HG02885 (cell line): Measurements from ENCODE around the gene PBRM1.

Experiments
- ATAC-seq: cut with Tn5 transposase; IDR thresholded peaks from one replicate; pipeline ENCODE4 v1.9.1; 2021; ENCODE audit warnings: mild to moderate bottlenecking; ENCODE audit not compliant: unreplicated experiment, poor library complexity

Gene PBRM1

DNA sequence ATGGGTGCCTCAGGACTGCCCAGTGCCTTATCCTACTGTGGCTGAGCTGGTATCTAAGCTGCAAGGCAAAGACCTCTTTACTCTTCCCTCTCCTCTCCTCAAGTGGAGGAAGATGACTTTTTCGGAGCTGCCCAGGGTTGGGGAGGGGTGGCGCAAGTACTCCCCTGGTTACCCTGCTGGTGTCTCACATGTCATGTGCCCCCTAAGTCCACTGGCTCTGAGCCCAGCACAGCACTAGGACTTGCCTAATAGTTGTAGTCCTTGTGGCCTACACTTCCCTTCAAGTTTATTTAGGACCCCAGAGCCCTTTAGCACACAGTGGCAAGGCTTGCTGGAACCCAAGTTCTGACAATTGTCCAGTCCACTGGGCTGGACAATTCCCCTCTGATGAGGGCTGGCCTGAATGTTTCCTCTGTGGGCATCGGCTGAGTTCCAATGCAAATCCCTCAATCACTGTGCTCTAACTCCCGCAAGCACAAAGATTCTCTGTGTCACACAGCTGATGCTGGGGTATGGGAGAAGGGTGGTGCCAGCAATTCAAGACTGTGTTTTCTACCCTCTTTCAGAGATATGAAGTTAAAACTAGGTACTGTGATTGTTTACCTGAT lies 89.0 kb downstream of the PBRM1 start:
- ATAC-seq: no peak

DNA sequence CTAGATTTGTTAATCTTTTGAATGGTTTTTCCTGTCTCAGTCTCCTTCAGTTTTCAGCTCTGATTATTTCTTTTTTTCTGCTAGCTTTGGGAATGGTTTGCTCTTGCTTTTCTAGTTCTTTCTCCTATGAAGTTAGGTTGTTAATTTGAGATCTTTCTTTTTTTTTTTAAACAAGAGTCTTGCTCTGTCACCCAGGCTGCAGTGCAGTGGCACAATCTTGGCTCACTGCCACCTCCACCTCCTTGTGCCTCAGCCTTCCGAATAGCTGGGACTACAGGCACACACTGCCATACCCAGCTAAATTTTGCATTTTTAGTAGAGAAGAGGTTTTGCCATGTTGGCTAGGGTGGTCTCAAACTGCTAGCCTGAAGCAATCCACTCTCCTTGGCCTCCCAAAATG lies 92.6 kb downstream of the PBRM1 start:
- ATAC-seq: no peak

DNA sequence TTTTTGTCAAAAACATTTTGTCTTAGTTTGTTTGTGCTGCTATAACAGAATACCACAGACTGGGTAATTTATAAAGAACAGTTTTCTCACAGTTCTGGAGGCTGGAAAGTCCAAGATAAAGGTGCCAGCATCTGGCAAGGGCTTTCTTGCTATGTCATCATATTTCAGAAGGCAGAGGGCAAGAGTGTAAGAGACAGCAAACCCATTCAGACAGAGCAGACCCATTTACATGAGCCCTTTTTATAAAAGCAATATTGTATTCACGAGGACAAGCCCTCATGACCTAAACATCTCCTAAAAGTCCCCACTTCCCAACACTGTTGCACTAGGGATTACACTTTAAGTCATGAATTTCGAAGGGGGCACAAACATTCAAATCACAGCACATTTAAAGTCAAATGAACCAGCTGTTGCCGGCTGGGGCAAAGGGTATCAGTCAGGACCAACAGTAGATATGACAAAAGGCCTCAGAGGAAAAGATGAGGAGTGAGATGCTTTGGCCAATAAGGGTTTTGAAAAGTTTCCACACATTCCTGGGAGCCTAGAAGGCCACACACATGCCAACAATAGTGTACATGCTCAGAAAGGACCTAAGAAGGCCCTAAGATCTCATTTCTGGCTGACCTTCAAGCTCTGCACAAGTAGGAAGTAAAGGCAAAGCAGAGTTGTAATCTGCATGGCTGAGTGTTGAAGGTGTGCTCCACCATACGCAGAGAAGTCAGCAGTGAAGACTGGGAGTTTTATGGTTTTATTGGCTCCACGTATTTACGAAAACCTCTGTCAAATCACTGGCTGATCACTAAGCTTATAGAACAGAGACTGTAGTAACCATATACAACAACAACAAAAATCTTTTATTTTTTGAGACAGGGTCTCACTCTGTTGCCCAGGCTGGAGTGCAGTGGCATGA lies 111.4 kb downstream of the PBRM1 start:
- ATAC-seq: no peak

DNA sequence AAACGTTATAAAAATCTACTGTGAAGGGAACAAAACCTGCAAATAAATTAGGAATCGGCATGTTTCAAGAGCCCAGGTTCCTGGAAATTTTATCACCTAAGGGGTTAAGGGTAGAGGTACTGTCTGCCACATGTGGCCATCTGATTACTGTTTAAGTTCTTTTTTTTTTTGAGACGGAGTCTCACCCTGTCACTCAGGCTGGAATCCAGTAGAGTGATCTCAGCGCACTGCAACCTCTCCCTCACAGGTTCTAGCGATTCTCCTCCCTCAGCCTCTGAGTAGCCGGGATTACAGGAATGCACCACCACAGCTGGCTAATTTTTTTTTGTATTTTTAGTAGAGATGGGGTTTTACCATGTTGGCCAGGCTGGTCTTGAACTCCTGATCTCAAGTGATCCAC lies 113.5 kb downstream of the PBRM1 start:
- ATAC-seq: no peak

DNA sequence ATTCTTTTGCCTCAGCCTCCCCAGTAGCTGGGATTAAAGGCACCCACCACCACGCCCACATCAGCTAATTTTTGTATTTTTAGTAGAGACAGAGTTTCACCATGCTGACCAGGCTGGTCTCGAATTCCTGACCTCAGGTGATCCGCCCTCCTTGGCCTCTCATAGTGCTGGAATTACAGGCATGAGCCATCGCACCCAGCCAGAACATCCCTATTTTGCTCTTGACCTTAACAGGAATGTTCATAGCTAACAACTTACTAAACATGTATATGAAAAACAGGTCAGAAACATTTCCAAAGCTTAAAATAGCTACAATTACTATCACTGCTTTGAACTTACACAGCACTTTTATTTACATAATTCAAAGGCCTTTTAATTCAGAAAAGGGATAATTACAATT lies 115.6 kb downstream of the PBRM1 start:
- ATAC-seq: no peak

DNA sequence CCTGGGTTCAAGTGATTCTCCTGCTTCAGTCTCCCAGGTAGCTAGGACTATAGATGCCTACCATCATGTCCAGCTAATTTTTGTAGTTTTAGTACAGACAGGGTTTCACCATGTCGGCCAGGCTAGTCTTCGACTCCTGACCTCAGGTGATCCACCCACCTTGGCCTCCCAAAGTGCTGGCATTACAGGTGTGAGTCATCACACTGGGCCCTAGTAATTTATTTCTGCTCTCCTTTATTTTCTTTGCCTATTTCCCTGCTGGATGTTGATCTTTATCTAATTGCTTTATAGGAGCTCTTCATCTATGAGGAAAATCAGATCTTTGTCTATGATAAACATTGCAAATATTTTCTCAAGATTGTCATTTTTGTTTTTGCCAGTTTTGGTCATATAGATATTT lies 117.6 kb downstream of the PBRM1 start:
- ATAC-seq: no peak

DNA sequence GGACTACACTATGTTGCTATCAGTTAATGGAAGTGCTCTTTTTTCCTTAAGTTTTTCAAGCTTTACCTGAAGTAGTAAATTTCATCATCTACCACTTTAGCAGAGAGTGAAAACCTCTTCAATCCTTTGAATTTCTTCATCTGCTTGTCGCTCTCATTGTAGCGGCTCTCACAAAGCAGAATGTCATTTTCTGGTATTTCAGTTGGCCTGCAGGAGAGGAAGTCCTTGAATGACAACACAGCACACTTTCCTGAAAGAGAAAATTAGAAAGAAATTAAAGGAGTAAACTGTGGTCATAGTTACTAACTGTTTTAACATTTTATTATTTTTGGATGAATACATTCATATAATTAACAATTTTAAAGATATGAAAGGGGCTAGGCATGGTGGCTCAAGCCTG lies 121.7 kb downstream of the PBRM1 start:
- no peak for ATAC-seq

DNA sequence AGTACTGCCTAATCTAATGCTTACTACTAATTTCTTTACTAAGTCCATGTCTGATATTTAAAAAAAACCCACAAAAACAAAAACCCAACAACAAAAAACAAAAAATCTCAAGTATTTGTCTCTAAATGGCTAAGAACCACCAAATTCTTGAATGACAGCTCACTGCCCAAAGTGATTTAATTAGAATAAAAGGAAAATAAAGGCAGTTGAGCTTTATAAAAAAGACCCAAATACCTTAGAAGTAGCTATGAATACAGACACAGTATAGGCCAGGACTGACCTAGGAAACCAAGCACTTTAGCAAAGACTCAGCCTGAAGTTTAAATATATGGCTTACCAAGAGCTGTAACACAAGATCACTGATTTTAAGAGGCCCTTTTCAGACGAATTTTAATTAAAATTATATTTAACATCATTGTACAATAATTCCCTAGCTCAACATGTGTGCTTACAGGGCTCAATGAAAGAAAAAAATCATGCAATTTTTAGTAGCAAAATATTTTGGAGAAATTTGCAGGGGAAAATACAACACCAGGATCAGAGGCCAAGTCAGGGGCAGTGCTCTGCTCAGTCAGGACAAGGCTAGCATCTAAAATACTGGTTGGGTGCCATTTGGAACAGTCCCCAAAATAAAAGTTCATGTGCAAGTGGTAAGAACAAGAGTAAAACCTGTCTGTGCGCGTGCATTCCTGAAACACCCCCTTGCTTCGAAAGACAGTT lies 124.5 kb downstream of the PBRM1 start:
- ATAC-seq: no peak

DNA sequence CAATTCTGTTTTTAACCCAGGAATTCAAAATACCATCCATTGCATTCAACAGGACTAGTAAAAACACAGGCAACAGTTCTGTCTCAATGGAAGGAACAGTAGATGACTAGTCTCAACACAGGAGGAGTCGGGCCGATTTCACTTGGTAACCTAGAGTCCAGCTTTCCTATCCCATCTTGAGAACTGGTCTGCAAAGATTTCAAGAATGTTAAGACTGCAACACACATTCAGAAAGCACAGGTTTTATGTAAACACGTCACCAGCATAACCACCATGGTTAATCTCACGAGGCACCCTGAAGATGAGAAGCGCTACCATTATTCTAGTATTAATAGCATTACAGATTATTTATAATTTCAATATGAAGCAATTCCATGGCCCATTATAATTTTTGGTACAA lies 127.3 kb downstream of the PBRM1 start:
- no peak for ATAC-seq

DNA sequence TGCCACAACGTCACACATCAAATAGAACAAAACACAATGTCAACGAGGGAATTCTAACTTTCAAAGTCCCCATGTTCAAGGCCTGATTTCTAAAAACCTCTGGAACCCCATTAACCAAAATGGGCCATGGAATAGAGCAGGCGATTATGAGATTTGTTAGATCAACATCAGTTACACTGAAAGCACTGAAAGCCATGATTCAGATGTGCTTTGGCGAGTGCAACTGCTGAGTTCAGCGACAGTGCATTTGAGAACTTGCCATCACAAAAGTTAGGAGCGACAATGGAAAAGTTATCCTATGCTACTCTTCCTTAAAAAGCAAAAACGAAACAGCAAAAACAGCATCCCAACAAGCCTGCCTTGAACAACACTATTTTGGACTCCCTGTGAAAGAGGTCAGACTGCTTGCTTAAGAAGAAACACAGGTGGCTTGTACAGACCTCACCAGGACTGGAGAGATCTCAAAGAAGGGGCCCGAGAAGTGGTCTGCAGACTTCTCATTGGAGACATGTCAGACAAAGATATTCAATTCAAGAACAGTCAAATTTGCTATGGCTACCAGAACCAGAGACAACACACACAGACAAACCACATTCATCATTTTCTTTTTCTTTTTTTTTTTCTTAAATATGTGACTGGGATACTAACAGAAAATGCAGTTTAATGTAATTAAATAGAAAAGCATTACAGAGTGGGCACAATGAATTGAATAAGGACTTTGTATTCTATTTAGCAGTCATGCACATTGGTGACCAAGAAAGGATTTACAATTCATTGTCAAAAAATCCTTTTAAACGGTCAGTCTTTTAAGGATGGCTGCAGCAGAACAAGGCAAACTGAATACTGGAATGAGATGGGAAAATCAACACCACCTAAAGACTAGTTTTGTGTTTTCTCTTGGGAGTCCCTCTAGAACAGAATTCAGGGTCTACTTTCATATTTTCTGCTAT lies 128.4 kb downstream of the PBRM1 start:
- no peak for ATAC-seq

DNA sequence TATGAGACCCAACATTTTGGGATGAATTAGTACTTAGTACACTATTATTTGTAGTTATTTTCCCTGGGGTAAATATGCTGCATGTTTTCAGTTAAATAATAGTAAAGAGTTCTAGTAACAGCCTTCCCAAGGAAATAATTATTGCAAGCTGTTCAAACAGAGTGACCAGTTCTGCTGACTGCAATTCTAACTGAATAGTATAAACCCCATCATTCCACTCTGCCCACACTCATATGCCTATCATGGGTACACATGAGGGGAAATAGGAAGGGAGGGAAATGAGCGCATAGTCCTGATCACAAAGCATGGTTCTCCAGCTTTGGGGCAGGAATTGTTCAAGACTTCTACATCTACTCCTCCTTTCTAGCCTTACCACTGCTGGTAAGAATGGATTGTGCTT lies 130.7 kb downstream of the PBRM1 start:
- ATAC-seq: no peak

DNA sequence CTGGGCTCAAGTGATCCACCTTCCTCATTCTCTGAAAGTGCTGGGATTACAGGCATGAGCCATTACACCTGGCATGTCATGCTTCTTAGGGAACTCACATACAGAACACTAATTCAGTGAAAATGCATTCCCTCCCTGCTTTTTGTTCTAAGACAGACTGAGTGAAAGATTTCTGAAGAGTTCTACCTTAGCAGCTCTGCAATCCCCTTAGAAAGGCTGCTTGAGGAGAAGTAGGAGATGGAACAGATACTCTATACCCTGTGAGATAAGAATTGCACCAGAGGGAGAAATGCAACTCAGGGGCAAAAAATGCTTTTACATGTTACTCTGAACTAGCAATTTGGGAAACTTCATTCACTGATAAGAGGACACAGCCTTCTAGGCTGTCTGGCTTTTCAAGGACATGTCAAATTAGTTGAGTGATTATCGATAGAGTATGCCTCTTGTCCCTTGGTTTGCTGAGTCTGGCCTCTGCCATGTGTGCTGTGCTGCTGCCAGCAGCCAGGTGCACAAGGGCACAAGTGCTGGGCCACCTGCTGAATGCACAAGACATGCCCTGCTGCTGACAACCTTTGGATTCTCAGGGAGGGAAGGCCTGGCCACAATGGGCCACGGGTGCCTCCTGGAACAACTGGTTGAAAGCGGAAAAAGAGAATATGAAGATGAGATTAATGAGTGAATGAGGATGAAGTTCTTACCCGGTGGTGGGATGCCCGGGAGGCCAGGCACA lies 131.5 kb downstream of the PBRM1 start:
- ATAC-seq: no peak

DNA sequence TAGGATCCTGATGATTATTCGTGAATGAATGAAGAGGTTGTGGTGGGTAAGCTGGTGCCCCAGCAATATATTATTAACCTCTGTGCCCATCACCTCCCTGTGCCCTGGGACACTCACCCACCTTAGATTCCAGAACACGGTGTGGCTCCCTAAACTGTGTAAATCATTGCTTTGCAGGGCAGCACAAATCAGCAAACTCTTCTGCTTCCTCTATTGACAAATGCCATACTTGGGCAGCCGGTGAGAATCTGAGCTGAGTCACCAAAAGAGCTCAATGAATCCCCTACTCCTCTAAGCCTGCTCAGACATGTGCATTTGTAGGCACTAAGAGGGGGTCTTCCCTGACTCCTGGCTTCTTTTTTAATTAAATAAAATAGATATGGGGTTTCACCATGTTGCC lies 133.6 kb downstream of the PBRM1 start:
- ATAC-seq: no peak

DNA sequence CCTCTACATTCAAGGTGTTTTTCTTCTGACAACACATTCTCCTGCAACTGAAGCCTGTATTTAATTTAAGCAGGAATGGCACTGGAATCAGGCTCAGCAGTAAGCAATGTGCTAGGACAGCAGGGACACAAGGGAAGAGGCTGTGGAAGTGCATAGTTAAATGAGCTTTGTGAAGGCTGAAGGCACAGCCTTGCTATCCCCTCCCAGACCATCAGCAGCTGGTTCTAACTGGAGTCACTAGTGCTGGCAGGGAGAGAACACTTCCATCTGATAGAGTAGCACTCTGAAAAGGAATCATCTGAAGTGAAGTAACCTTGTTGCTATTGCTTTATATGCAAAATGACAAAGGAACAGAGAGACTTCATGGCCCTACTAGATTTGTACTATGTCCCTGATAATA lies 134.6 kb downstream of the PBRM1 start:
- ATAC-seq: no peak

DNA sequence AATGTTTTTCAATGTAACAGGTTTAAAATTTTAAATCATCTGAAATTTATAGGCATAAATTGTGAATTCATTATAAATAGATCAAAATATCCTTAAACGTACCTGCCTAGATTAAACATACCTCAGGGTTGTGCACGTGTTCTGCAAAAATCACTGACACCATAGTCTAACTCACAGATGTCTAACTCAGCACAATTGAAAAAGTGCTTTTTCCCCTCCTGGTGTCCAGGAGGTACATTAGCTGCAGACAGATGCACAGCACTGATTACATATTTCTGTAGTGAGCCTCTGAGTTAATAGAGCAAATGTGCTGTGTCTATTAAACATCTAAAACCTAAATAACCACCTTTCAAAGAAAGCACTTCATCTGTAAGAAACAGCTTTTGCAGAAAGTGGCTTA lies 138.6 kb downstream of the PBRM1 start:
- ATAC-seq: no peak

DNA sequence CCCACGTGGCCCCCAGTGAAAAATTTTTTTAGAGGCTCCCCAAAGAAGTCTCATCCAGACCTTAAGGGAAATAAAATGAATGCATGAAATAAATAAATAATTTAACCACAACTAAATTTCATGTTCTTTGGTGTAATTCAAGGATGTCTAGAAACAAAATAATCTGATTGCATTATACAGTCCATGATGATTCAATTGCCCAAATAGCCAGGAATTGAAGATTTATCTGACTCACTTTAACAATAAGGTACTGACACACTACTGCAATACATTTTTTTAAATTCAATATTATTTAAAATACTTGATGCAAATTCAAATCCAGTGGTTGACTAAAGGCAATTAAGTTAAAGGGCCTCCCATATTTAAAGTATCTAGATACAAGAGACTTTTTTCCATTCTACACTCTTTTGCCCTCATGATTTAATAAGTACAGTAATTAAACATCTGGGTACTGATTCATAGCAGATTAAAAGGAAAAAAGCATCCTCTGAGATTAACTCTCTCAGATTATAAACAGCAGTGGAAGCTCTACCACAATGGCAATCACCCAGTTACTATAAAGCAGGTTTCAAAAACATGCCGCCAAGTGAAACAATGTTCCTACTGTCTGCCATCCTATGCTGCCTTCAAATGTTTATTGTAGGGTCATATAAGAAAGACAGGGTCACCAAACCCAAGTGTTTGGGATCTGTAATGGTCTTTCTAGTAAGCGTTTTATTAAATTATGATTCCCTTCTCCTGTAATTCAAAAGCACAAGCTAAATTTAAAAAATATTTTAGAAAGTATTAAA lies 139.4 kb downstream of the PBRM1 start:
- no peak for ATAC-seq

DNA sequence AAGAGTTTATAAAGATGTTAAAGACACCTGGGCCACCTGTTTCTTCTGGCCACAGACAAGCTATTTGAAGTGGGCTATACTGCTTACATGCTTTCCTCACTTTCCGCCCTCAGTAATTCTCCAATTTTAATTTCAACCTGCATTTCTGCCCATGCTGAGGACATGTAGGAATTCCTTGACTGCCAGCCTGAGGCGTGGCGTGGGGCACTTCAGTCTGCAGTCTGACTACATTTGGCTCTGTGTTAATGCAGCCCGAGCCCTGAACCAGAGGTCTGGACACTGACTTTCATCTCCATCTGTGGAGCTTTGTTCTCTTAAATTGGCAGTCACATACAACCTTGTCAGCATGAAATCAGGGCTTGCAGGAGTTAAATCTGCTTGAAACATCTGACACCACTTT lies 140.8 kb downstream of the PBRM1 start:
- no peak for ATAC-seq

DNA sequence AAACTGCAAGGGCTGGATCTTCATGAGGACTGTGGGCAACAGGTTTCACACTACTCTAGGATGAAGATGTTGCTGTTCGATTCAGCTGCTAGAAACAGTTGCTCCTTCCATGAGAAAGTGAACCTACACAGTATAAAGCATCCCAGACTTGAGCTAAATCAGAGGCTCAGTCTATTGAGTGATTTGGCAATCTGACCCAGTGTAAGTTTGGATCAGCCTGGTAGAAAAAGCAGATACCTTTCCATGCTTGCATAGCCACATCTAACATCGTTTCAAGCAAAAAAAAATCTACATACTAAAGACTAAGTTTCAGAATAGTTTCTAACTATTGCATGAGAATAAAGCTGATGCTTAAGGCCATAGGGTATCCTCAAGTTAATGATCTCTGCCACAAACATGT lies 144.7 kb downstream of the PBRM1 start:
- no peak for ATAC-seq
